Gastrocnemius medialis (tissue), 4 donors: ENCODE measurements around the gene TNFAIP3. TPM values are rescaled to one million over a fixed set of nuclear protein-coding genes. Genes with fewer than 3 reads are reported as not detected.
"Not testable (repeated sequence)": the region's sequence is repeated elsewhere in the genome, so short reads cannot be mapped to it uniquely, and the experiment has no call there.

Experiments used
- ATAC-seq, 2 donors: fragments of 150-250 bp; one replicate each; pipeline ENCODE4 v1.9.1; 2016
- DNase-seq, 2 donors: peaks; one replicate each; pipeline ENCODE4 v3.0.0-alpha.2; 2019
- H3K27ac ChIP-seq, 4 donors: fragments of 200-600 bp; sonication (generic); 1 replicate in 1 of 4; 2 replicates in 3 of 4; pipeline ENCODE4 v1.5.1; 2016 to 2018; ENCODE audit warnings: mild to moderate bottlenecking in 2 of 4, moderate library complexity in 1 of 4
- H3K27me3 ChIP-seq, 3 donors: fragments of 200-600 bp; sonication (generic) in 2 of 3; 1 replicate in 1 of 3; 2 replicates in 2 of 3; pipeline versions ENCODE4 v1.5.1 to v1.6.0; 2016 to 2019; ENCODE audit warnings: mild to moderate bottlenecking in 1 of 3, moderate library complexity in 1 of 3
- H3K36me3 ChIP-seq, 2 donors: fragments of 200-600 bp; sonication (generic) in 1 of 2; one replicate each; pipeline ENCODE4 v1.5.1; 2017 to 2018
- H3K4me1 ChIP-seq, 2 donors: fragments of 200-600 bp; sonication (generic) in 1 of 2; one replicate each; pipeline ENCODE4 v1.5.1; 2016 to 2017; ENCODE audit warnings: mild to moderate bottlenecking in 2 of 2
- H3K4me3 ChIP-seq, 4 donors: fragments of 200-600 bp; sonication (generic) in 3 of 4; 1 replicate in 1 of 4; 2 replicates in 3 of 4; pipeline ENCODE4 v1.5.1; 2016 to 2019; ENCODE audit warnings: mild to moderate bottlenecking in 2 of 4
- H3K9me3 ChIP-seq, 3 donors: fragments of 200-600 bp; sonication (generic) in 2 of 3; 1 replicate in 1 of 3; 2 replicates in 2 of 3; pipeline ENCODE4 v1.5.1; 2016 to 2019
- CTCF ChIP-seq, 5 experiments: fragments of 450-650 bp in 3 of 5; fragments of 200-600 bp in 2 of 5; sonication (generic) in 2 of 5; IDR thresholded peaks in 4 of 5; conservative IDR thresholded peaks in 1 of 5; 1 replicate in 4 of 5; 2 replicates in 1 of 5; pipeline ENCODE4 v1.5.1; 2016 to 2019; ENCODE audit warnings: antibody characterized with exemption in 5 of 5, mild to moderate bottlenecking in 3 of 5, moderate library complexity in 3 of 5
- POLR2A ChIP-seq, 2 donors: fragments of 450-650 bp; IDR thresholded peaks; one replicate each; pipeline ENCODE4 v1.6.1; 2017; ENCODE audit warnings: antibody characterized with exemption in 2 of 2, mild to moderate bottlenecking in 2 of 2, moderate library complexity in 2 of 2
- in situ Hi-C, 4 donors: fragments of 200-750 bp; cut with MboI; loops; one replicate each; pipeline versions ENCODE4 v1.15.0 to v1.8.0; 2017; ENCODE audit warnings: low sequenced_read_pairs in 4 of 4
- intact Hi-C: fragments of 100-400 bp; cut with DNase I; formaldehyde crosslinking; loops from one replicate; pipeline ENCODE4 v1.15.1; 2023; ENCODE audit warnings: low total_unique reads
- total RNA-seq, 4 donors: library from RNA; depleted of rRNA; stranded (reverse); fragments of >200 nt; gene quantifications; one replicate each; pipeline versions ENCODE4 v1.1.0 to v1.2.3, GENCODE V29; 2016

The TNFAIP3 gene
- total RNA-seq, 4 donors from 2014 or later = 2.6 to 7.1 (median 4.7) TPM

GRCh38 chr6:137883400-137884148 is 16.5 kb downstream of the TNFAIP3 start:
- no peak for ATAC-seq
- H3K27ac ChIP-seq = no peak overlapping the region
- no peaks in the 10 kb centered on the region for H3K4me1 ChIP-seq
- no peak for TF ChIP-seq POLR2A (IDR thresholded peaks at IDR 0.05)
- H3K9me3 ChIP-seq = no peaks in the 10 kb centered on the region
- peaks cover 5 to 44% of the 10 kb centered on the region in 2 donors for H3K36me3 ChIP-seq
- no peaks in the 10 kb centered on the region for H3K27me3 ChIP-seq
- intact Hi-C loops (no loop called here), in situ Hi-C loops (no loop called here)
- H3K4me3 ChIP-seq = no peak overlapping the region
- DNase-seq = no peak

- Histone ChIP-seq H3K27ac (no peak overlapping the region), H3K9me3 (no peaks in the 10 kb centered on the region), H3K27me3 (no peaks in the 10 kb centered on the region), H3K36me3 (peaks cover 5 to 37% of the 10 kb centered on the region in 2 donors), H3K4me1 (no peaks in the 10 kb centered on the region), H3K4me3 (no peak overlapping the region)
- in situ Hi-C loops (no loop called here), intact Hi-C loops (no loop called here)
- TF ChIP-seq POLR2A (IDR thresholded peaks at IDR 0.05) (no peak), CTCF (IDR thresholded peaks at IDR 0.05 in 4 of 5, conservative IDR thresholded peaks at IDR 0.05 in 1 of 5) (no peak)
- no peak for ATAC-seq
- no peak for DNase-seq
Observed at GRCh38 chr6:137884149-137884909, 17.3 kb downstream of the TNFAIP3 start.

GRCh38 chr6:137884910-137885229 is 17.8 kb downstream of the TNFAIP3 start:
- H3K4me3 ChIP-seq, H3K4me1 ChIP-seq, ATAC-seq, intact Hi-C loops, H3K27ac ChIP-seq, DNase-seq, H3K27me3 ChIP-seq, in situ Hi-C loops, H3K9me3 ChIP-seq: not testable (repeated sequence)
- peaks cover 5 to 31% of the 10 kb centered on the region in 2 donors for H3K36me3 ChIP-seq

- H3K4me3 ChIP-seq, H3K9me3 ChIP-seq, in situ Hi-C loops, ATAC-seq, intact Hi-C loops, H3K4me1 ChIP-seq, H3K27me3 ChIP-seq, DNase-seq, H3K27ac ChIP-seq: not testable (repeated sequence)
- peaks cover 5 to 18% of the 10 kb centered on the region in 2 donors for H3K36me3 ChIP-seq
Observed at GRCh38 chr6:137886226-137886625, 19.2 kb downstream of the TNFAIP3 start.

GRCh38 chr6:137890983-137891537 is 24.0 kb downstream of the TNFAIP3 start:
- no peak overlapping the region for H3K27ac ChIP-seq
- intact Hi-C loops (no loop called here), in situ Hi-C loops (no loop called here)
- TF ChIP-seq POLR2A (IDR thresholded peaks at IDR 0.05) = no peak
- H3K4me1 ChIP-seq = no peaks in the 10 kb centered on the region
- H3K36me3 ChIP-seq = no peaks in the 10 kb centered on the region
- H3K9me3 ChIP-seq = no peaks in the 10 kb centered on the region
- DNase-seq = no peak
- no peak for ATAC-seq
- no peak overlapping the region for H3K4me3 ChIP-seq
- no peaks in the 10 kb centered on the region for H3K27me3 ChIP-seq

GRCh38 chr6:137892271-137892708 is 25.2 kb downstream of the TNFAIP3 start:
- in situ Hi-C loops = no loop called here
- H3K4me3 ChIP-seq = no peak overlapping the region
- H3K36me3 ChIP-seq = no peaks in the 10 kb centered on the region
- no peak overlapping the region for H3K27ac ChIP-seq
- H3K9me3 ChIP-seq = no peaks in the 10 kb centered on the region
- no peak for ATAC-seq
- TF ChIP-seq CTCF (IDR thresholded peaks at IDR 0.05 in 4 of 5, conservative IDR thresholded peaks at IDR 0.05 in 1 of 5) = no peak
- TF ChIP-seq POLR2A (IDR thresholded peaks at IDR 0.05) = no peak
- intact Hi-C loops = no loop called here
- no peaks in the 10 kb centered on the region for H3K4me1 ChIP-seq
- DNase-seq = no peak
- no peaks in the 10 kb centered on the region for H3K27me3 ChIP-seq
